Neural crest cell (in vitro differentiated cells): ENCODE measurements around the gene DYNC1I1. TPM values are rescaled to one million over a fixed set of nuclear protein-coding genes. Genes with fewer than 3 reads are reported as not detected.

Source experiments
- DNase-seq: peaks from one replicate; pipeline ENCODE4 v3.0.0; 2021; ENCODE audit warnings: low read depth, mixed read lengths, low spot score
- H3K27ac Mint-ChIP-seq: one replicate; pipeline ENCODE4 v1.8.0; 2021; ENCODE audit warnings: mild to moderate bottlenecking, mixed read lengths; ENCODE audit not compliant: unreplicated experiment
- H3K27me3 Mint-ChIP-seq: 2 replicates; pipeline ENCODE4 v1.8.0; 2021; ENCODE audit warnings: low read depth, mild to moderate bottlenecking, mixed read lengths
- H3K36me3 Mint-ChIP-seq: 2 replicates; pipeline ENCODE4 v1.8.0; 2021; ENCODE audit warnings: low read depth, mild to moderate bottlenecking, mixed read lengths
- H3K4me1 Mint-ChIP-seq: 2 replicates; pipeline ENCODE4 v1.8.0; 2021; ENCODE audit warnings: mixed read lengths
- H3K4me3 Mint-ChIP-seq: one replicate; pipeline ENCODE4 v1.8.0; 2021; ENCODE audit warnings: mild to moderate bottlenecking, mixed read lengths
- H3K9me3 Mint-ChIP-seq: 2 replicates; pipeline ENCODE4 v1.8.0; 2021; ENCODE audit warnings: mixed read lengths
- total RNA-seq: library from RNA; stranded (reverse); gene quantifications from 2 replicates; pipeline ENCODE4 v1.2.1, GENCODE V29; 2021
- TF ChIP-seq, protein P1 (sequence below): fragments of 200-600 bp; sonication (generic); conservative IDR thresholded peaks from 2 replicates; pipeline ENCODE4 v1.5.0; 2021; ENCODE audit warnings: antibody characterized with exemption, mild to moderate bottlenecking

DYNC1I1 gene
- total RNA-seq, 1 donor from 2014 or later = 0.79 TPM

DNA sequence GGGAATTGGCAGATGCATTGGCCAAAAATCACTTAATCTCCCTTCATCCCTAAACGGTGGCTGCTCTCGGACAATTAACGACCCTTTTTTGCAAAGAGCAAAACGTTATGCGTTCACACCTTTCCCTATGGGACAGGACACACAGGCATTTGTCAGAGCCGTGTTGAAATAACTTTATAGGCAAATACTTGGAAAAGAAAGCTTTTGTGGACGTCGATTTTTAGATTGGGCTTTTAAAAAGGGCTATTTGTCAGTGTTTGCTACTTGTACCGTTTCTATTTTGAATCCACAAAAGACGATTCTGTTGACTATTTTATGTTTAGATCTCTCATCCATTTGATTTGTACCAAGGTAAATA is 304.0 kb downstream of the DYNC1I1 start:
- TF ChIP-seq, protein P1, sequence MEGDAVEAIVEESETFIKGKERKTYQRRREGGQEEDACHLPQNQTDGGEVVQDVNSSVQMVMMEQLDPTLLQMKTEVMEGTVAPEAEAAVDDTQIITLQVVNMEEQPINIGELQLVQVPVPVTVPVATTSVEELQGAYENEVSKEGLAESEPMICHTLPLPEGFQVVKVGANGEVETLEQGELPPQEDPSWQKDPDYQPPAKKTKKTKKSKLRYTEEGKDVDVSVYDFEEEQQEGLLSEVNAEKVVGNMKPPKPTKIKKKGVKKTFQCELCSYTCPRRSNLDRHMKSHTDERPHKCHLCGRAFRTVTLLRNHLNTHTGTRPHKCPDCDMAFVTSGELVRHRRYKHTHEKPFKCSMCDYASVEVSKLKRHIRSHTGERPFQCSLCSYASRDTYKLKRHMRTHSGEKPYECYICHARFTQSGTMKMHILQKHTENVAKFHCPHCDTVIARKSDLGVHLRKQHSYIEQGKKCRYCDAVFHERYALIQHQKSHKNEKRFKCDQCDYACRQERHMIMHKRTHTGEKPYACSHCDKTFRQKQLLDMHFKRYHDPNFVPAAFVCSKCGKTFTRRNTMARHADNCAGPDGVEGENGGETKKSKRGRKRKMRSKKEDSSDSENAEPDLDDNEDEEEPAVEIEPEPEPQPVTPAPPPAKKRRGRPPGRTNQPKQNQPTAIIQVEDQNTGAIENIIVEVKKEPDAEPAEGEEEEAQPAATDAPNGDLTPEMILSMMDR = no peak
- Mint-ChIP-seq H3K4me1 (peaks cover 7% of the 10 kb centered on the region), H3K4me3 (peak overlapping the region; percentile 96), H3K27me3 (peaks cover 51% of the 10 kb centered on the region), H3K36me3 (no peaks in the 10 kb centered on the region), H3K27ac (no peak overlapping the region), H3K9me3 (no peaks in the 10 kb centered on the region)
- peak; percentile 1 for DNase-seq

DNA sequence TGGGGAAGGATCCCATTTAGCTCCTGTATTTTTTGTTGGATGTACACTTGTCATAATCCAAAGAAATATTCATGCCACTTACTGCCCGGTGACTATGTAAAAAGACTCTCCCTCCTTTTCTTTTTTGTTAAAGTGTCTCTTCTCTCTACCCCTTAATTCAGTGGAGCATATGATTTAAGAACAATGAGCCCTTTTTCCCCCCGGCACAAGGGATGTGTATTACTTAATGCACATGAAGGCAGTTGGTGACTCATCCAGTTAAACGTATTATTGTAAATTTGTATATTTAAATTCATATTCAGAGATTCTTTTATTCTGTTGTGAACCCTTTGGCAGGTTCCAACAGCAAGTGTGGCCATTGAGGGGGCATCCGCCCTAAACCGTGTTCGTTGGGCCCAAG is 307.7 kb downstream of the DYNC1I1 start:
- H3K27me3 Mint-ChIP-seq = peaks cover 40% of the 10 kb centered on the region
- no peaks in the 10 kb centered on the region for H3K36me3 Mint-ChIP-seq
- TF ChIP-seq, protein P1 = no peak
- DNase-seq = no peak
- no peak overlapping the region for H3K27ac Mint-ChIP-seq
- H3K9me3 Mint-ChIP-seq = no peaks in the 10 kb centered on the region
- peaks cover 7% of the 10 kb centered on the region for H3K4me1 Mint-ChIP-seq
- H3K4me3 Mint-ChIP-seq = no peak overlapping the region

DNA sequence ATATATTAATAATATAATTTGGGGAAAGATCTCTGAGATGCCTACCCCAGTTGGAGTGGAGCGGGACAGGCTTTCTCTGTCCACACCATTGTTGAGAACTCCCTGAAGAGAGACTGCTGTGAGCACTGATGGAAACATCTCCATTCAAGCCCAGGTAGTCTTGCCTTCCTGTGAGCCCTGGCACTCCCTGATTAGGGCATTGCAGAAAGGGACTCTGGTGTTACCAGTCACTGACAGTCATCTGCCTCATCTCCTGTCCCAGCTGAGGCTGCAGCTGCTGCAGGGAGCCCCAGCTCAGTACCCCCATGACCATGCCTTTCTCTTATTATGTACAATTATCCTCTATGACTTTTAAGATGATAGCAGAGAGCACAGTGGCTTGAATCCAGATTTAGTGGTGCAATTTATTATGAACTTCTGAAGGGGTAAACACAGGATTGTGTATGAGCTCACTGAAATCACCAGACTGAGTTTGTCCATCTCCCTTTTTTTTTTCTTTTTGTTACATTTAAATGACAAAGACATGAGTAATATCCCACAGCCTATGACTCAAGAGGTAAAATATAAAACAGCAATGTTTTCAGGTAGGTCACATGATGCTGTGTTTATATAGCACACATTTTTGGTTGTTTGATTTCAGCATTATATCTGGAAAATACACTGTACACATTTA is 312.7 kb downstream of the DYNC1I1 start:
- TF ChIP-seq, protein P1 = no peak
- H3K9me3 Mint-ChIP-seq = no peaks in the 10 kb centered on the region
- H3K36me3 Mint-ChIP-seq = no peaks in the 10 kb centered on the region
- H3K27ac Mint-ChIP-seq = no peak overlapping the region
- no peak overlapping the region for H3K4me3 Mint-ChIP-seq
- DNase-seq = no peak
- H3K4me1 Mint-ChIP-seq = no peaks in the 10 kb centered on the region
- H3K27me3 Mint-ChIP-seq = no peaks in the 10 kb centered on the region

DNA sequence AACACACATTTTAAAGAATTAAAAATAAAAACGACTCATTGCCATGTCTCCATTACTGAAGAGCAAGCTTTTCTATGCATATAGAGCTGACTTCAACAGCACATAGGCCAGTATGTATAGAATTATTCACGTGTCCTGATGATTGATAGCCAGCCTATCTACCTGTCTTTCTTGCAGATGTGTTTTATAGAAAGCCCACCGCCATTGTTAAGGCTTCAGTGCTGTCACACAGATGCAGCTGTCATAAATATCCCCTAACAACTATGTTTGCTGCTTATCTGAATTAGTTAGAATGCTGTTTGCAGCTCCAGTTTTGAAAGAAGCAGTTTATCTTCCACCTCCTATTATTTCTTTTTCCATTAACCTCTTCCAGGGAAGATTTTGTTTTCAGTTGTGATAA is 313.6 kb downstream of the DYNC1I1 start:
- TF ChIP-seq, protein P1 = no peak
- DNase-seq = no peak
- H3K27me3 Mint-ChIP-seq = peaks cover 2% of the 10 kb centered on the region
- no peaks in the 10 kb centered on the region for H3K9me3 Mint-ChIP-seq
- no peaks in the 10 kb centered on the region for H3K36me3 Mint-ChIP-seq
- H3K4me3 Mint-ChIP-seq = no peak overlapping the region
- H3K4me1 Mint-ChIP-seq = no peaks in the 10 kb centered on the region
- H3K27ac Mint-ChIP-seq = no peak overlapping the region

DNA sequence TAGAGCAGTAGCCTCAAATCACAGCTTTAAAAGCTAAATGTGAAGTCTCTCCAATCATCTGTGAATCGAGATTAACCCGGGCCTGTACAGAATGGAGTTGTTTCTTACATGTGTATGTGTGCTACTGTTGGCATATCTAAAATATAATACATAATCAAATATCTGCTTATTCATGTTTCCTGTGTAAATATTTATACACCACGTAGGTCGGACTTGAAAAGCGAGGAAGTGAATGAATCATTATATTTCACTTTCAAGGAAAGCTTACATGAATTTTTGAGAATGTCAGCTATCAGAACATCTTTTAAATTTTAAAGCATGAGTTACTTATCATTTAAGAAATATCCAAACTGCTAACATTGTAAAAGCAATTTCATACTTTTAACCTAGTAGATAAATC is 316.2 kb downstream of the DYNC1I1 start:
- TF ChIP-seq, protein P1 = no peak
- Mint-ChIP-seq H3K27me3 (peaks cover 7% of the 10 kb centered on the region), H3K9me3 (no peaks in the 10 kb centered on the region), H3K4me3 (no peak overlapping the region), H3K27ac (no peak overlapping the region), H3K4me1 (no peaks in the 10 kb centered on the region), H3K36me3 (no peaks in the 10 kb centered on the region)
- DNase-seq = no peak
